ENCODE data around the gene CACNA2D2. TPM values are rescaled to one million over a fixed set of nuclear protein-coding genes. Genes with fewer than 3 reads are reported as not detected.

Gene CACNA2D2
- total and polyA plus RNA-seq, 9 donors = 0.95 to 8.6 (median 3.8) TPM

- Histone ChIP-seq H3K36me3 (no peaks in the 10 kb centered on the region), H3K27me3 (no peaks in the 10 kb centered on the region), H3K4me3 (no peak overlapping the region), H3K9me3 (no peaks in the 10 kb centered on the region), H3K27ac (no peak overlapping the region), H3K4me1 (ENCODE audit: insufficient read depth) (no peaks in the 10 kb centered on the region)
- 87 to 94% (median 89%) methylated on average over 10 of the region's 10 CpGs for WGBS, 3 donors
- no peak for TF ChIP-seq POLR2A (IDR thresholded peaks at IDR 0.05)
- TF ChIP-seq EP300 (IDR thresholded peaks at IDR 0.05) = no peak
- no peak for TF ChIP-seq CTCF (IDR thresholded peaks at IDR 0.05)
- intact Hi-C loops (cut with DNase I) = no loop called here
- DNase-seq = no peak
Measured at GRCh38 chr3:50396502-50396901, 106.9 kb downstream of the CACNA2D2 start.

GRCh38 chr3:50395070-50395860 is 108.2 kb downstream of the CACNA2D2 start:
- intact Hi-C loops (cut with DNase I) = no loop called here
- Histone ChIP-seq H3K4me3 (no peak overlapping the region), H3K27me3 (no peaks in the 10 kb centered on the region), H3K27ac (no peak overlapping the region), H3K36me3 (no peaks in the 10 kb centered on the region), H3K4me1 (ENCODE audit: insufficient read depth) (peaks cover 1% of the 10 kb centered on the region), H3K9me3 (no peaks in the 10 kb centered on the region)
- no peak for DNase-seq
- 77 to 84% (median 80%) methylated on average over 9 to 10 of the region's 10 CpGs for WGBS, 3 donors
- TF ChIP-seq EP300 (IDR thresholded peaks at IDR 0.05) (no peak), CTCF (IDR thresholded peaks at IDR 0.05) (no peak), POLR2A (IDR thresholded peaks at IDR 0.05) (no peak)

GRCh38 chr3:50393061-50393460 is 110.4 kb downstream of the CACNA2D2 start:
- intact Hi-C loops (cut with DNase I) = no loop called here
- Histone ChIP-seq H3K36me3 (no peaks in the 10 kb centered on the region), H3K4me1 (ENCODE audit: insufficient read depth) (peaks cover 1% of the 10 kb centered on the region), H3K27ac (no peak overlapping the region), H3K27me3 (no peaks in the 10 kb centered on the region), H3K9me3 (no peaks in the 10 kb centered on the region), H3K4me3 (no peak overlapping the region)
- no peak for DNase-seq
- no peak for TF ChIP-seq EP300 (IDR thresholded peaks at IDR 0.05)
- 83 to 93% (median 89%) methylated on average over 5 of the region's 5 CpGs for WGBS, 3 donors

- intact Hi-C loops (cut with DNase I) = no loop called here
- 75 to 86% (median 86%) methylated on average over 5 of the region's 5 CpGs for WGBS, 3 donors
- Histone ChIP-seq H3K4me3 (no peak overlapping the region), H3K4me1 (ENCODE audit: insufficient read depth) (peaks cover 1% of the 10 kb centered on the region), H3K27ac (no peak overlapping the region), H3K9me3 (no peaks in the 10 kb centered on the region), H3K27me3 (no peaks in the 10 kb centered on the region), H3K36me3 (no peaks in the 10 kb centered on the region)
- TF ChIP-seq CTCF (IDR thresholded peaks at IDR 0.05) (no peak), EP300 (IDR thresholded peaks at IDR 0.05) (no peak), POLR2A (IDR thresholded peaks at IDR 0.05) (no peak)
- DNase-seq = no peak
Measured at GRCh38 chr3:50392101-50392715, 111.2 kb downstream of the CACNA2D2 start.
